Neural crest cell (in vitro differentiated cells): ENCODE measurements around the gene POLR1D. TPM values are rescaled to one million over a fixed set of nuclear protein-coding genes. Genes with fewer than 3 reads are reported as not detected.
A peak's percentile ranks its signal among the peaks of the same experiment; 100 is the strongest.

Experiments
- DNase-seq: peaks from one replicate; pipeline ENCODE4 v3.0.0; 2021; ENCODE audit warnings: low read depth, mixed read lengths, low spot score
- H3K27ac Mint-ChIP-seq: one replicate; pipeline ENCODE4 v1.8.0; 2021; ENCODE audit warnings: mild to moderate bottlenecking, mixed read lengths; ENCODE audit not compliant: unreplicated experiment
- H3K27me3 Mint-ChIP-seq: 2 replicates; pipeline ENCODE4 v1.8.0; 2021; ENCODE audit warnings: low read depth, mild to moderate bottlenecking, mixed read lengths
- H3K36me3 Mint-ChIP-seq: 2 replicates; pipeline ENCODE4 v1.8.0; 2021; ENCODE audit warnings: low read depth, mild to moderate bottlenecking, mixed read lengths
- H3K4me1 Mint-ChIP-seq: 2 replicates; pipeline ENCODE4 v1.8.0; 2021; ENCODE audit warnings: mixed read lengths
- H3K4me3 Mint-ChIP-seq: one replicate; pipeline ENCODE4 v1.8.0; 2021; ENCODE audit warnings: mild to moderate bottlenecking, mixed read lengths
- H3K9me3 Mint-ChIP-seq: 2 replicates; pipeline ENCODE4 v1.8.0; 2021; ENCODE audit warnings: mixed read lengths
- CTCF ChIP-seq: fragments of 200-600 bp; sonication (generic); conservative IDR thresholded peaks from 2 replicates; pipeline ENCODE4 v1.5.0; 2021; ENCODE audit warnings: antibody characterized with exemption, mild to moderate bottlenecking
- total RNA-seq: library from RNA; stranded (reverse); gene quantifications from 2 replicates; pipeline ENCODE4 v1.2.1, GENCODE V29; 2021

POLR1D gene
- total RNA-seq, 1 donor from 2014 or later, result 92.6 TPM

- Mint-ChIP-seq H3K27ac (no peak overlapping the region), H3K9me3 (no peaks in the 10 kb centered on the region), H3K4me3 (no peak overlapping the region), H3K36me3 (peaks cover 5% of the 10 kb centered on the region), H3K27me3 (no peaks in the 10 kb centered on the region), H3K4me1 (no peaks in the 10 kb centered on the region)
- no peak for DNase-seq
- TF ChIP-seq CTCF, result peak; percentile 43
Measured at GRCh38 chr13:27665333-27665732, 43.6 kb downstream of the POLR1D start.

- H3K9me3 Mint-ChIP-seq, result no peaks in the 10 kb centered on the region
- no peaks in the 10 kb centered on the region for H3K27me3 Mint-ChIP-seq
- H3K27ac Mint-ChIP-seq, result no peak overlapping the region
- H3K36me3 Mint-ChIP-seq, result peaks cover 5% of the 10 kb centered on the region
- H3K4me1 Mint-ChIP-seq, result no peaks in the 10 kb centered on the region
- no peak for DNase-seq
- no peak overlapping the region for H3K4me3 Mint-ChIP-seq
- no peak for TF ChIP-seq CTCF
Measured at GRCh38 chr13:27665761-27666160, 44.1 kb downstream of the POLR1D start.

- Mint-ChIP-seq H3K27me3 (no peaks in the 10 kb centered on the region), H3K27ac (no peak overlapping the region), H3K36me3 (peaks cover 5% of the 10 kb centered on the region), H3K4me1 (no peaks in the 10 kb centered on the region), H3K9me3 (no peaks in the 10 kb centered on the region), H3K4me3 (no peak overlapping the region)
- DNase-seq, result no peak
- TF ChIP-seq CTCF, result no peak
Measured at GRCh38 chr13:27666951-27667350, 45.3 kb downstream of the POLR1D start.

- H3K9me3 Mint-ChIP-seq, result no peaks in the 10 kb centered on the region
- no peak for TF ChIP-seq CTCF
- peaks cover 5% of the 10 kb centered on the region for H3K36me3 Mint-ChIP-seq
- H3K27me3 Mint-ChIP-seq, result no peaks in the 10 kb centered on the region
- no peak overlapping the region for H3K4me3 Mint-ChIP-seq
- H3K4me1 Mint-ChIP-seq, result no peaks in the 10 kb centered on the region
- no peak overlapping the region for H3K27ac Mint-ChIP-seq
- DNase-seq, result no peak
Measured at GRCh38 chr13:27667946-27668345, 46.3 kb downstream of the POLR1D start.

GRCh38 chr13:27670861-27671260 lies 49.2 kb downstream of the POLR1D start:
- Mint-ChIP-seq H3K36me3 (peaks cover 3% of the 10 kb centered on the region), H3K4me3 (no peak overlapping the region), H3K27ac (no peak overlapping the region), H3K9me3 (no peaks in the 10 kb centered on the region), H3K4me1 (no peaks in the 10 kb centered on the region), H3K27me3 (no peaks in the 10 kb centered on the region)
- no peak for TF ChIP-seq CTCF
- no peak for DNase-seq

- Mint-ChIP-seq H3K27me3 (no peaks in the 10 kb centered on the region), H3K4me1 (no peaks in the 10 kb centered on the region), H3K9me3 (no peaks in the 10 kb centered on the region), H3K27ac (no peak overlapping the region), H3K4me3 (no peak overlapping the region), H3K36me3 (peaks cover under 1% of the 10 kb centered on the region)
- no peak for DNase-seq
- no peak for TF ChIP-seq CTCF
Measured at GRCh38 chr13:27672025-27672424, 50.3 kb downstream of the POLR1D start.
